Testis (tissue), 3 donors: Measurements from ENCODE around the gene ANKLE1. TPM values are rescaled to one million over a fixed set of nuclear protein-coding genes. Genes with fewer than 3 reads are reported as not detected.
A peak's percentile ranks its signal among the peaks of the same experiment; 100 is the strongest.

Source experiments
- DNase-seq: peaks from one replicate; pipeline ENCODE4 v3.0.0-alpha.2; 2019
- H3K27ac ChIP-seq, 2 donors: fragments of 200-600 bp; sonication (generic); one replicate each; pipeline ENCODE4 v1.5.1; 2019
- H3K27me3 ChIP-seq: fragments of 200-600 bp; sonication (generic); one replicate; pipeline ENCODE4 v1.5.1; 2019
- H3K36me3 ChIP-seq: fragments of 200-600 bp; sonication (generic); one replicate; pipeline ENCODE4 v1.5.1; 2017; ENCODE audit warnings: low read depth; ENCODE audit errors: missing control alignments
- H3K4me1 ChIP-seq: fragments of 200-600 bp; sonication (generic); one replicate; pipeline ENCODE4 v1.5.1; 2019
- H3K4me3 ChIP-seq, 2 donors: fragments of 200-600 bp; sonication (generic); one replicate each; pipeline ENCODE4 v1.5.1; 2017 to 2019
- H3K9me3 ChIP-seq: fragments of 200-600 bp; sonication (generic); one replicate; pipeline ENCODE4 v1.5.1; 2017
- CTCF ChIP-seq, 3 experiments: fragments of 450-650 bp in 2 of 3; fragments of 200-600 bp in 1 of 3; sonication (generic) in 1 of 3; IDR thresholded peaks; one replicate each; pipeline ENCODE4 v1.5.1; 2016 to 2019; ENCODE audit warnings: antibody characterized with exemption in 3 of 3, mild to moderate bottlenecking in 2 of 3, moderate library complexity in 1 of 3
- POLR2A ChIP-seq: fragments of 450-650 bp; IDR thresholded peaks from one replicate; pipeline ENCODE4 v1.6.1; 2017; ENCODE audit warnings: antibody characterized with exemption, mild to moderate bottlenecking, moderate library complexity
- whole genome bisulfite sequencing, 2 donors: methylation state at CpG; one replicate each; pipeline ENCODE4 v1.1.5; 2018; 5-methylcytosine and 5-hydroxymethylcytosine counted together
- intact Hi-C: fragments of 100-400 bp; cut with DNase I; formaldehyde crosslinking; loops from one replicate; pipeline ENCODE4 v1.15.1; 2023; ENCODE audit warnings: low total_unique reads
- polyA plus RNA-seq: library from polyadenylated mRNA; stranded (reverse); fragments of 350-450 nt; fragmentation: Illumina TruSeq; extraction: RNeasy Lipid Tissue Mini Kit (QIAGEN cat#74804); gene quantifications from one replicate; pipeline ENCODE4 v1.2.3, GENCODE V29; 2014; ENCODE audit warnings: low read depth, low replicate concordance; ENCODE audit not compliant: insufficient read depth
- total RNA-seq, 2 donors: library from RNA; depleted of rRNA; stranded (reverse); fragments of >200 nt; gene quantifications; one replicate each; pipeline ENCODE4 v1.2.3, GENCODE V29; 2016

ANKLE1 gene
- total and polyA plus RNA-seq, 3 donors from 2014 or later: 0.45 to 5.3 (median 3.1) TPM

GRCh38 chr19:17240826-17241399 lies 40.8 kb upstream of the ANKLE1 start:
- Histone ChIP-seq H3K36me3 (no peaks in the 10 kb centered on the region), H3K9me3 (no peaks in the 10 kb centered on the region), H3K27me3 (no peaks in the 10 kb centered on the region), H3K4me1 (peaks cover 37% of the 10 kb centered on the region), H3K4me3 (no peak overlapping the region), H3K27ac (no peak overlapping the region)
- DNase-seq: no peak
- intact Hi-C loops: no loop called here
- WGBS, 2 donors: 98 to 100% methylated on average over 4 to 6 of the region's 6 CpGs
- TF ChIP-seq POLR2A (no peak), CTCF (IDR thresholded peaks at IDR 0.05) (no peak)

GRCh38 chr19:17242431-17243208 lies 39.1 kb upstream of the ANKLE1 start:
- Histone ChIP-seq H3K27me3 (no peaks in the 10 kb centered on the region), H3K27ac (peak overlapping the region in 1 of 2 donors; percentile 82), H3K36me3 (no peaks in the 10 kb centered on the region), H3K9me3 (no peaks in the 10 kb centered on the region), H3K4me1 (peaks cover 45% of the 10 kb centered on the region), H3K4me3 (no peak overlapping the region)
- no peak for DNase-seq
- intact Hi-C loops: no loop called here
- WGBS, 2 donors: 71 to 83% methylated on average over 3 to 7 of the region's 8 CpGs
- TF ChIP-seq CTCF (IDR thresholded peaks at IDR 0.05): no peak
- no peak for TF ChIP-seq POLR2A

- no peaks in the 10 kb centered on the region for H3K9me3 ChIP-seq
- intact Hi-C loops: no loop called here
- no peak for TF ChIP-seq CTCF (IDR thresholded peaks at IDR 0.05)
- no peak for TF ChIP-seq POLR2A
- H3K4me3 ChIP-seq: peak overlapping the region; percentile 71 to 80
- 22 to 36% methylated on average over 5 to 8 of the region's 8 CpGs for WGBS, 2 donors
- no peak for DNase-seq
- H3K4me1 ChIP-seq: peaks cover 45% of the 10 kb centered on the region
- H3K27ac ChIP-seq: peak overlapping the region; percentile 79 to 82
- H3K27me3 ChIP-seq: no peaks in the 10 kb centered on the region
- no peaks in the 10 kb centered on the region for H3K36me3 ChIP-seq
These were observed 38.4 kb upstream of the ANKLE1 start for GRCh38 chr19:17243211-17243829.

- H3K9me3 ChIP-seq: no peaks in the 10 kb centered on the region
- H3K4me3 ChIP-seq: peak overlapping the region; percentile 71 to 80
- H3K4me1 ChIP-seq: peaks cover 45% of the 10 kb centered on the region
- peak overlapping the region; percentile 79 to 82 for H3K27ac ChIP-seq
- no peaks in the 10 kb centered on the region for H3K36me3 ChIP-seq
- intact Hi-C loops: no loop called here
- peak; percentile 75 for DNase-seq
- 0 to 2% methylated on average over 3 to 52 of the region's 52 CpGs for WGBS, 2 donors
- TF ChIP-seq CTCF (IDR thresholded peaks at IDR 0.05) (no peak), POLR2A (no peak)
- no peaks in the 10 kb centered on the region for H3K27me3 ChIP-seq
These were observed 37.7 kb upstream of the ANKLE1 start for GRCh38 chr19:17243830-17244617.
